Measurements from ENCODE around the gene CD274.

- TF ChIP-seq CTCF (IDR thresholded peaks at IDR 0.05) = no peak
- TF ChIP-seq POLR2AphosphoS5 (IDR thresholded peaks at IDR 0.05) = no peak
These were observed 20.3 kb upstream of the CD274 start for GRCh38 chr9:5429873-5430564.
